ENCODE measurements around the gene RWDD2A. TPM values are rescaled to one million over a fixed set of nuclear protein-coding genes. Genes with fewer than 3 reads are reported as not detected.

RWDD2A gene
- total RNA-seq, 4 donors from 2014 or later = 2.5 to 3.1 (median 2.7) TPM

- Histone ChIP-seq H3K9me3 (no peaks in the 10 kb centered on the region), H3K4me3 (no peak overlapping the region), H3K27ac (no peak overlapping the region), H3K4me1 (no peaks in the 10 kb centered on the region), H3K36me3 (peaks cover 0 to 84% (median 2%) of the 10 kb centered on the region in 3 donors), H3K27me3 (no peaks in the 10 kb centered on the region)
- no peak for DNase-seq
- TF ChIP-seq, protein P1, sequence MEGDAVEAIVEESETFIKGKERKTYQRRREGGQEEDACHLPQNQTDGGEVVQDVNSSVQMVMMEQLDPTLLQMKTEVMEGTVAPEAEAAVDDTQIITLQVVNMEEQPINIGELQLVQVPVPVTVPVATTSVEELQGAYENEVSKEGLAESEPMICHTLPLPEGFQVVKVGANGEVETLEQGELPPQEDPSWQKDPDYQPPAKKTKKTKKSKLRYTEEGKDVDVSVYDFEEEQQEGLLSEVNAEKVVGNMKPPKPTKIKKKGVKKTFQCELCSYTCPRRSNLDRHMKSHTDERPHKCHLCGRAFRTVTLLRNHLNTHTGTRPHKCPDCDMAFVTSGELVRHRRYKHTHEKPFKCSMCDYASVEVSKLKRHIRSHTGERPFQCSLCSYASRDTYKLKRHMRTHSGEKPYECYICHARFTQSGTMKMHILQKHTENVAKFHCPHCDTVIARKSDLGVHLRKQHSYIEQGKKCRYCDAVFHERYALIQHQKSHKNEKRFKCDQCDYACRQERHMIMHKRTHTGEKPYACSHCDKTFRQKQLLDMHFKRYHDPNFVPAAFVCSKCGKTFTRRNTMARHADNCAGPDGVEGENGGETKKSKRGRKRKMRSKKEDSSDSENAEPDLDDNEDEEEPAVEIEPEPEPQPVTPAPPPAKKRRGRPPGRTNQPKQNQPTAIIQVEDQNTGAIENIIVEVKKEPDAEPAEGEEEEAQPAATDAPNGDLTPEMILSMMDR (IDR thresholded peaks at IDR 0.05) = no peak
- TF ChIP-seq POLR2A (IDR thresholded peaks at IDR 0.05) = no peak
Observed at GRCh38 chr6:83160167-83160566, 33.0 kb upstream of the RWDD2A start.

GRCh38 chr6:83167726-83168278, 25.4 kb upstream of the RWDD2A start:
- H3K9me3 ChIP-seq = no peaks in the 10 kb centered on the region
- no peak overlapping the region for H3K27ac ChIP-seq
- TF ChIP-seq POLR2A (IDR thresholded peaks at IDR 0.05) = no peak
- TF ChIP-seq, protein P1 (IDR thresholded peaks at IDR 0.05) = no peak
- H3K27me3 ChIP-seq = no peaks in the 10 kb centered on the region
- no peaks in the 10 kb centered on the region for H3K4me1 ChIP-seq
- peaks cover 0 to 98% (median 3%) of the 10 kb centered on the region in 3 donors for H3K36me3 ChIP-seq
- DNase-seq = no peak
- H3K4me3 ChIP-seq = no peak overlapping the region

GRCh38 chr6:83168556-83168955, 24.6 kb upstream of the RWDD2A start:
- H3K36me3 ChIP-seq = peaks cover 0 to 98% (median 3%) of the 10 kb centered on the region in 3 donors
- no peaks in the 10 kb centered on the region for H3K27me3 ChIP-seq
- no peak overlapping the region for H3K27ac ChIP-seq
- TF ChIP-seq POLR2A (IDR thresholded peaks at IDR 0.05) = no peak
- TF ChIP-seq, protein P1 (IDR thresholded peaks at IDR 0.05) = no peak
- no peaks in the 10 kb centered on the region for H3K9me3 ChIP-seq
- DNase-seq = no peak
- no peaks in the 10 kb centered on the region for H3K4me1 ChIP-seq
- no peak overlapping the region for H3K4me3 ChIP-seq

DNA sequence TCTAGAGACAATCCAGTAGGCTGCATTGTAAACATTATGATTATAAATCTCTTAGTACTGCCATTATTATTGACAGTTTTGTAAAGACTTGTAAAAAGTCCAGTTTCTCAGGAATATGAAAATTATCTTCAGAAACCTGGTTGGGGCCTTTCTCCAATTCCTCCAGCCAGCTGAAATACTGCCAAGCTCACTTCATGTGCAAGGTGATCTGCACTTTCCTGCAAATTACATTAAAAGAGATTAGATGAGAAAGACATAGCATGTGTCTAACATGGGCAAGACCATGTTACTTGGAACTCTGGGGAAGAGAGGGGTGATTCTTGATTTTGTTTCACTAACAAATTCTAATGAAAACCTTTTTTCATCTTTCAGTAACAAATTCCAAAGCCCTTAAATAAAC, 24.1 kb upstream of the RWDD2A start:
- H3K9me3 ChIP-seq = no peaks in the 10 kb centered on the region
- H3K4me1 ChIP-seq = no peaks in the 10 kb centered on the region
- DNase-seq = no peak
- H3K36me3 ChIP-seq = peaks cover 0 to 98% (median 3%) of the 10 kb centered on the region in 3 donors
- no peak overlapping the region for H3K27ac ChIP-seq
- no peaks in the 10 kb centered on the region for H3K27me3 ChIP-seq
- no peak overlapping the region for H3K4me3 ChIP-seq
- TF ChIP-seq POLR2A (IDR thresholded peaks at IDR 0.05) = no peak
- TF ChIP-seq, protein P1 (IDR thresholded peaks at IDR 0.05) = no peak

DNA sequence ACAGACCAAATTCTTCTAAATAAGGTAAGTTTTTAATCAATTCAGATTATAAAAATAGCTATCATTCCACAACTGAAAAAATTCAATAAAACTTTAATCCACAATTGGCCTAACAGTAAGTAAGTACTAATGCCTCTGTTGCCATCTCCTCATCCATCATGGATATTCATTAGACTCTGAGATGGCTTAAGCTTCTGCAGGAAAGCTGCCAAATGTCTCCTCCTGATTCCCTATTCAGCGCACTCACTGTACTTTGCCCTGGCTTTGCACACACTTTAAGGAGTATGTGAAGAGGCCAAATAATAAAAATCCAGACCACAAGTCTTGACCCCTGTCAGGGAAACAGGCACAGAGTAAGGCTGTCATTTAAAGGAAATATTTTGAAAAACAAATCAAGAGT, 23.6 kb upstream of the RWDD2A start:
- no peak overlapping the region for H3K4me3 ChIP-seq
- H3K36me3 ChIP-seq = peaks cover 0 to 98% (median 3%) of the 10 kb centered on the region in 3 donors
- no peaks in the 10 kb centered on the region for H3K27me3 ChIP-seq
- H3K4me1 ChIP-seq = no peaks in the 10 kb centered on the region
- TF ChIP-seq, protein P1 (IDR thresholded peaks at IDR 0.05) = no peak
- TF ChIP-seq POLR2A (IDR thresholded peaks at IDR 0.05) = no peak
- no peak overlapping the region for H3K27ac ChIP-seq
- H3K9me3 ChIP-seq = no peaks in the 10 kb centered on the region
- no peak for DNase-seq

- no peak overlapping the region for H3K4me3 ChIP-seq
- peaks cover 0 to 67% (median 3%) of the 10 kb centered on the region in 3 donors for H3K36me3 ChIP-seq
- no peaks in the 10 kb centered on the region for H3K9me3 ChIP-seq
- no peaks in the 10 kb centered on the region for H3K27me3 ChIP-seq
- no peak for DNase-seq
- no peak for TF ChIP-seq POLR2A (IDR thresholded peaks at IDR 0.05)
- TF ChIP-seq, protein P1 (IDR thresholded peaks at IDR 0.05) = no peak
- no peak overlapping the region for H3K27ac ChIP-seq
- no peaks in the 10 kb centered on the region for H3K4me1 ChIP-seq
Observed at GRCh38 chr6:83176246-83176645, 16.9 kb upstream of the RWDD2A start.
